GM18505 (cell line): Measurements from ENCODE around the gene ZNHIT3.
"Not testable (repeated sequence)": the region's sequence is repeated elsewhere in the genome, so short reads cannot be mapped to it uniquely, and the experiment has no call there.

Source experiments
- ATAC-seq: cut with Tn5 transposase; IDR thresholded peaks from one replicate; pipeline ENCODE4 v1.9.1; 2021; ENCODE audit not compliant: unreplicated experiment
- POLR2A ChIP-seq: IDR thresholded peaks from 4 replicates; pipeline ENCODE4 v1.6.1; 2011; ENCODE audit warnings: borderline replicate concordance; ENCODE audit not compliant: insufficient read depth, insufficient read length; ENCODE audit errors: extremely low read depth

Gene ZNHIT3

GRCh38 chr17:36468903-36469635, 17.4 kb upstream of the ZNHIT3 start:
- TF ChIP-seq POLR2A = no peak
- no peak for ATAC-seq

- TF ChIP-seq POLR2A = no peak
- no peak for ATAC-seq
Measured at GRCh38 chr17:36469733-36470132, 16.7 kb upstream of the ZNHIT3 start.

GRCh38 chr17:36470499-36470898, 16.0 kb upstream of the ZNHIT3 start:
- ATAC-seq = no peak
- no peak for TF ChIP-seq POLR2A

GRCh38 chr17:36474571-36474970, 11.9 kb upstream of the ZNHIT3 start:
- ATAC-seq = no peak
- no peak for TF ChIP-seq POLR2A

GRCh38 chr17:36475346-36475970, 11.0 kb upstream of the ZNHIT3 start:
- no peak for TF ChIP-seq POLR2A
- ATAC-seq = no peak

GRCh38 chr17:36481829-36482228, 4.7 kb upstream of the ZNHIT3 start:
- no peak for ATAC-seq
- no peak for TF ChIP-seq POLR2A

- TF ChIP-seq POLR2A = no peak
- ATAC-seq = no peak
Measured at GRCh38 chr17:36482611-36483504, 3.6 kb upstream of the ZNHIT3 start.

- ATAC-seq = not testable (repeated sequence)
Measured at GRCh38 chr17:36484021-36484420, 2.5 kb upstream of the ZNHIT3 start.

GRCh38 chr17:36485027-36485426, 1.5 kb upstream of the ZNHIT3 start:
- ATAC-seq = no peak
- TF ChIP-seq POLR2A = no peak

GRCh38 chr17:36485805-36486203, 677 bp upstream of the ZNHIT3 start:
- no peak for ATAC-seq
- TF ChIP-seq POLR2A = no peak

- ATAC-seq = no peak
- no peak for TF ChIP-seq POLR2A
Measured at GRCh38 chr17:36493956-36494355, 7.5 kb downstream of the ZNHIT3 start.

GRCh38 chr17:36494674-36495073, 8.2 kb downstream of the ZNHIT3 start:
- no peak for TF ChIP-seq POLR2A
- no peak for ATAC-seq

GRCh38 chr17:36495076-36495578, 8.6 kb downstream of the ZNHIT3 start:
- ATAC-seq = no peak
- TF ChIP-seq POLR2A = no peak
